H9 (cell line): ENCODE results near the gene ROCK2. TPM values are rescaled to one million over a fixed set of nuclear protein-coding genes. Genes with fewer than 3 reads are reported as not detected.

Experiments
- DNase-seq: peaks from one replicate; pipeline ENCODE4 v3.0.0-alpha.2; 2017
- H2AFZ ChIP-seq: one replicate; pipeline ENCODE4 v1.6.1; 2013; ENCODE audit warnings: mild to moderate bottlenecking, low read length, control low read depth, moderate library complexity
- H2AK5ac ChIP-seq: 2 replicates; pipeline ENCODE4 v1.6.1; 2013; ENCODE audit warnings: low read length, control low read depth, mixed read lengths; ENCODE audit not compliant: insufficient read length
- H2BK120ac ChIP-seq: one replicate; pipeline ENCODE4 v1.6.1; 2013; ENCODE audit warnings: low read depth, mild to moderate bottlenecking, low read length, control low read depth, inconsistent platforms; ENCODE audit not compliant: poor library complexity, severe bottlenecking
- H2BK12ac ChIP-seq: 2 replicates; pipeline ENCODE4 v1.6.1; 2013; ENCODE audit warnings: low read length, control low read depth, mixed read lengths, low read depth; ENCODE audit not compliant: insufficient read length
- H2BK15ac ChIP-seq: 2 replicates; pipeline ENCODE4 v1.6.1; 2013; ENCODE audit warnings: low read depth, low read length, control low read depth
- H2BK20ac ChIP-seq: one replicate; pipeline ENCODE4 v1.6.1; 2013; ENCODE audit warnings: low read depth, mild to moderate bottlenecking, low read length, control low read depth, inconsistent platforms; ENCODE audit not compliant: poor library complexity, severe bottlenecking
- H2BK5ac ChIP-seq: 2 replicates; pipeline ENCODE4 v1.6.1; 2013; ENCODE audit warnings: low read length, control low read depth, mixed read lengths; ENCODE audit not compliant: insufficient read length
- H3K14ac ChIP-seq: 2 replicates; pipeline ENCODE4 v1.6.1; 2013; ENCODE audit warnings: low read length, control low read depth; ENCODE audit not compliant: insufficient read depth
- H3K18ac ChIP-seq: 2 replicates; pipeline ENCODE4 v1.6.1; 2013; ENCODE audit warnings: low read depth, mild to moderate bottlenecking, mixed read lengths, low read length, control low read depth; ENCODE audit not compliant: insufficient read length
- H3K23ac ChIP-seq: 2 replicates; pipeline ENCODE4 v1.6.1; 2013; ENCODE audit warnings: low read length, control low read depth, mixed read lengths, low read depth; ENCODE audit not compliant: insufficient read length
- H3K23me2 ChIP-seq: 2 replicates; pipeline ENCODE4 v1.6.1; 2013; ENCODE audit warnings: low read depth, mild to moderate bottlenecking, mixed read lengths, low read length, control low read depth; ENCODE audit not compliant: insufficient read length, poor library complexity, severe bottlenecking
- H3K27ac ChIP-seq: 2 replicates; pipeline ENCODE4 v1.5.1; 2013; ENCODE audit warnings: low read length, control low read depth, mixed read lengths, low read depth; ENCODE audit not compliant: insufficient read length
- H3K27me3 ChIP-seq: 2 replicates; pipeline ENCODE4 v1.6.1; 2013; ENCODE audit warnings: low read length, control low read depth, inconsistent platforms; ENCODE audit not compliant: insufficient read depth
- H3K4ac ChIP-seq: 2 replicates; pipeline ENCODE4 v1.6.1; 2013; ENCODE audit warnings: low read depth, mild to moderate bottlenecking, control low read depth, inconsistent platforms, low read length, moderate library complexity
- H3K4me1 ChIP-seq: 2 replicates; pipeline ENCODE4 v1.6.1; 2013; ENCODE audit warnings: low read length, control low read depth, inconsistent platforms; ENCODE audit not compliant: insufficient read depth
- H3K4me2 ChIP-seq: 2 replicates; pipeline ENCODE4 v1.6.1; 2013; ENCODE audit warnings: low read length, control low read depth, mixed read lengths; ENCODE audit not compliant: insufficient read length, insufficient read depth
- H3K56ac ChIP-seq: 2 replicates; pipeline ENCODE4 v1.6.1; 2013; ENCODE audit warnings: low read depth, mild to moderate bottlenecking, mixed read lengths, low read length, control low read depth; ENCODE audit not compliant: insufficient read length
- H3K79me1 ChIP-seq: 2 replicates; pipeline ENCODE4 v1.6.1; 2013; ENCODE audit warnings: low read depth, mild to moderate bottlenecking, moderate library complexity, low read length, control low read depth, inconsistent platforms; ENCODE audit not compliant: insufficient read depth, poor library complexity, severe bottlenecking
- H3K79me2 ChIP-seq: 2 replicates; pipeline ENCODE4 v1.6.1; 2013; ENCODE audit warnings: low read length, control low read depth, inconsistent platforms; ENCODE audit not compliant: insufficient read depth
- H3K9ac ChIP-seq: 2 replicates; pipeline ENCODE4 v1.6.1; 2013; ENCODE audit warnings: low read length, control low read depth, mixed read lengths; ENCODE audit not compliant: insufficient read length; ENCODE audit errors: extremely low read depth
- H3K9me3 ChIP-seq: one replicate; pipeline ENCODE4 v1.6.1; 2013; ENCODE audit warnings: low read depth, low read length, inconsistent platforms; ENCODE audit not compliant: control insufficient read depth
- H3T11ph ChIP-seq: one replicate; pipeline ENCODE4 v1.6.1; 2013; ENCODE audit warnings: mild to moderate bottlenecking, low read length, control low read depth, inconsistent platforms
- H4K20me1 ChIP-seq: one replicate; pipeline ENCODE4 v1.6.1; 2013; ENCODE audit not compliant: control insufficient read depth, insufficient read length, insufficient read depth
- H4K5ac ChIP-seq: 2 replicates; pipeline ENCODE4 v1.6.1; 2013; ENCODE audit warnings: low read depth, mild to moderate bottlenecking, mixed read lengths, low read length, control low read depth; ENCODE audit not compliant: insufficient read length
- H4K8ac ChIP-seq: replicated peaks from 2 replicates; pipeline ENCODE4 v1.6.1; 2013; ENCODE audit warnings: low read length, control low read depth, mixed read lengths, low read depth; ENCODE audit not compliant: insufficient read length
- H4K91ac ChIP-seq: 2 replicates; pipeline ENCODE4 v1.6.1; 2013; ENCODE audit warnings: low read depth, mild to moderate bottlenecking, moderate library complexity, mixed read lengths, low read length, control low read depth; ENCODE audit not compliant: insufficient read length
- H3K27ac Mint-ChIP-seq, 3 experiments: 2 replicates in 2 of 3; 3 replicates in 1 of 3; pipeline ENCODE4 v1.8.0; 2020 to 2021; ENCODE audit warnings: mixed read lengths in 3 of 3, mild to moderate bottlenecking in 1 of 3, moderate library complexity in 1 of 3
- H3K27me3 Mint-ChIP-seq: 2 replicates; pipeline ENCODE4 v1.8.0; 2021; ENCODE audit warnings: low read depth, mild to moderate bottlenecking, moderate library complexity, mixed read lengths
- H3K36me3 Mint-ChIP-seq, 3 experiments: 2 replicates in 2 of 3; 3 replicates in 1 of 3; pipeline ENCODE4 v1.8.0; 2020 to 2021; ENCODE audit warnings: low read depth in 3 of 3, mixed read lengths in 3 of 3; ENCODE audit not compliant: insufficient read depth in 1 of 3
- H3K4me1 Mint-ChIP-seq, 2 experiments: 2 replicates each; pipeline ENCODE4 v1.8.0; 2020; ENCODE audit warnings: mixed read lengths in 2 of 2
- H3K4me3 Mint-ChIP-seq, 2 experiments: 2 replicates in 1 of 2; 3 replicates in 1 of 2; pipeline ENCODE4 v1.8.0; 2020 to 2021; ENCODE audit warnings: mild to moderate bottlenecking in 2 of 2, mixed read lengths in 2 of 2, moderate library complexity in 1 of 2
- H3K9me3 Mint-ChIP-seq, 2 experiments: 2 replicates in 1 of 2; 3 replicates in 1 of 2; pipeline ENCODE4 v1.8.0; 2020; ENCODE audit warnings: mild to moderate bottlenecking in 2 of 2, mixed read lengths in 2 of 2, moderate library complexity in 1 of 2
- total RNA-seq: library from RNA; stranded (reverse); gene quantifications from 2 replicates; pipeline ENCODE4 v1.2.1, GENCODE V29; 2021
- TF ChIP-seq, protein P1 (sequence below): fragments of 200-600 bp; sonication (generic); conservative IDR thresholded peaks from 3 replicates; pipeline ENCODE4 v1.8.0; 2021; ENCODE audit warnings: antibody characterized with exemption, mild to moderate bottlenecking

The ROCK2 gene
- total RNA-seq, 1 experiment from 2014 or later, result 33.2 TPM

- H2BK5ac ChIP-seq, result no peak overlapping the region
- H3K36me3 Mint-ChIP-seq, result peaks cover 18 to 31% (median 30%) of the 10 kb centered on the region in 3 experiments
- H3K79me1 ChIP-seq, result peaks cover 9% of the 10 kb centered on the region
- no peak overlapping the region for H3K56ac ChIP-seq
- H4K91ac ChIP-seq, result no peak overlapping the region
- H2BK12ac ChIP-seq, result no peak overlapping the region
- no peak overlapping the region for H3K9ac ChIP-seq
- H2AK5ac ChIP-seq, result no peak overlapping the region
- H4K5ac ChIP-seq, result no peak overlapping the region
- H3K9me3 Mint-ChIP-seq, result no peaks in the 10 kb centered on the region; a peak in 1 of 5 replicates
- no peak overlapping the region for H2BK120ac ChIP-seq
- H3K27ac Mint-ChIP-seq, result no peak overlapping the region
- no peak for DNase-seq
- H2AFZ ChIP-seq, result no peak overlapping the region
- H3K4me2 ChIP-seq, result no peak overlapping the region
- TF ChIP-seq, protein P1, sequence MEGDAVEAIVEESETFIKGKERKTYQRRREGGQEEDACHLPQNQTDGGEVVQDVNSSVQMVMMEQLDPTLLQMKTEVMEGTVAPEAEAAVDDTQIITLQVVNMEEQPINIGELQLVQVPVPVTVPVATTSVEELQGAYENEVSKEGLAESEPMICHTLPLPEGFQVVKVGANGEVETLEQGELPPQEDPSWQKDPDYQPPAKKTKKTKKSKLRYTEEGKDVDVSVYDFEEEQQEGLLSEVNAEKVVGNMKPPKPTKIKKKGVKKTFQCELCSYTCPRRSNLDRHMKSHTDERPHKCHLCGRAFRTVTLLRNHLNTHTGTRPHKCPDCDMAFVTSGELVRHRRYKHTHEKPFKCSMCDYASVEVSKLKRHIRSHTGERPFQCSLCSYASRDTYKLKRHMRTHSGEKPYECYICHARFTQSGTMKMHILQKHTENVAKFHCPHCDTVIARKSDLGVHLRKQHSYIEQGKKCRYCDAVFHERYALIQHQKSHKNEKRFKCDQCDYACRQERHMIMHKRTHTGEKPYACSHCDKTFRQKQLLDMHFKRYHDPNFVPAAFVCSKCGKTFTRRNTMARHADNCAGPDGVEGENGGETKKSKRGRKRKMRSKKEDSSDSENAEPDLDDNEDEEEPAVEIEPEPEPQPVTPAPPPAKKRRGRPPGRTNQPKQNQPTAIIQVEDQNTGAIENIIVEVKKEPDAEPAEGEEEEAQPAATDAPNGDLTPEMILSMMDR, result no peak
- no peaks in the 10 kb centered on the region for H3K9me3 ChIP-seq
- no peaks in the 10 kb centered on the region for H3K27me3 ChIP-seq
- H3K79me2 ChIP-seq, result peaks cover 3% of the 10 kb centered on the region; the same call in 1 of the 2 replicates
- H3K4me1 ChIP-seq, result no peaks in the 10 kb centered on the region
- H3K18ac ChIP-seq, result no peak overlapping the region
- H3K4me3 Mint-ChIP-seq, result no peak overlapping the region
- H4K20me1 ChIP-seq, result no peaks in the 10 kb centered on the region
- H3K23ac ChIP-seq, result no peak overlapping the region
- H3K27ac ChIP-seq, result no peak overlapping the region
- no peak overlapping the region for H4K8ac ChIP-seq
- no peak overlapping the region for H3K4ac ChIP-seq
- H3K23me2 ChIP-seq, result no peaks in the 10 kb centered on the region
- no peak overlapping the region for H3T11ph ChIP-seq
- peaks cover 5 to 14% of the 10 kb centered on the region in 2 experiments; a peak in 3 of 4 replicates for H3K4me1 Mint-ChIP-seq
- H2BK20ac ChIP-seq, result no peak overlapping the region
- no peaks in the 10 kb centered on the region for H3K27me3 Mint-ChIP-seq
- H3K14ac ChIP-seq, result no peak overlapping the region
- H2BK15ac ChIP-seq, result no peak overlapping the region
Measured at GRCh38 chr2:11286323-11286722, 58.1 kb downstream of the ROCK2 start.
